Measurements from ENCODE around the gene UQCC2.

Gene UQCC2

DNA sequence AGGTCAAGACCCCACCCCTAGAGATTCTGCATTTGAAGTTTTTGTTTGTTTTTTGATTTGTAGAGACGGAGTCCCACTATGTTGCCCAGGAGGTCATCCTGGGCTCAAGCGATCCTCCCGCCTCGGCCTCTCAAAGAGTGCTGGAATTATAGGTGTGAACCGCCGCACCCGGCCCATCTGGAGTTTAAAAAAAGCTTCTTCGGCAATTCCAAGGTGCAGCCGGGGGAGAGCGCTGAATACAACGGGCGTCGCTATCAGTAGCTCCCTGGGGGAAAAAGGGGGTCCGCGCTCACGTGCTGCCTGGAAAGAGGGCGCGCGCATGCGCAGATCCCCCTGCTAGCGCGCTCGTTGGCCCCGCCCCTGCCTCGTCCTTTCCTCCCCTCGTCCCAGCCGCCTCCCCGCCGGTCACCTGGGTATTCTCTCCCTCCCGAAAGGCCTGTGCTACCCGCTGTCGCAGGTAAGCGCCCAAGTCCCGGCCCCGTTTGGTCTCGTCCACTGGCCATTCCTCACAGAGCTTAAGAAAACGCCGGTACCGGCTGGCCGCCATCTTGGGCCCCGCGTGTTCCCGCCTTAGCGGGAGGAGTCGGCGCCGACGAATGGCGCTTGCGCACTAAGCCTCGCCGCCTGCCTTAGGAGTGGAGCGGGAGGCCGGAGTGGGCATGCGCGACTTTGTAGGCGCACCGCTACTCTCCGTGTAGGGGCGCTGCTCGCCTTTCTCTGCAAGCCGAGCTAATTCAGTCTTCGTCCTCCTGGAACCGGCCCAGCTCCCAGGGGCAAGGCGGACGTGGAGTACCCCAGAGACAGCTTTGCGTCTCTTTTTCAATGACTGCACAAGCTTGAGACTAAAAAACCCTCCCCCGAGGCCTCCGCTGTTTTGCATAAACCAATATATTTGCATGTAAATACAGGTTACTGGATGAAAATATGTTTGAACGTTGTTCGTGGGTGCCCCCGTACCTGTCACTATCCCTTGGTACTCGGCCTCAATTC is at the start of gene UQCC2:
TSS of gene UQCC2 (minus strand) at position 561 of the 990 bp plus-strand sequence. CDS start at position 547, 14 bp downstream.
- DNase-seq, result peak; percentile 91

DNA sequence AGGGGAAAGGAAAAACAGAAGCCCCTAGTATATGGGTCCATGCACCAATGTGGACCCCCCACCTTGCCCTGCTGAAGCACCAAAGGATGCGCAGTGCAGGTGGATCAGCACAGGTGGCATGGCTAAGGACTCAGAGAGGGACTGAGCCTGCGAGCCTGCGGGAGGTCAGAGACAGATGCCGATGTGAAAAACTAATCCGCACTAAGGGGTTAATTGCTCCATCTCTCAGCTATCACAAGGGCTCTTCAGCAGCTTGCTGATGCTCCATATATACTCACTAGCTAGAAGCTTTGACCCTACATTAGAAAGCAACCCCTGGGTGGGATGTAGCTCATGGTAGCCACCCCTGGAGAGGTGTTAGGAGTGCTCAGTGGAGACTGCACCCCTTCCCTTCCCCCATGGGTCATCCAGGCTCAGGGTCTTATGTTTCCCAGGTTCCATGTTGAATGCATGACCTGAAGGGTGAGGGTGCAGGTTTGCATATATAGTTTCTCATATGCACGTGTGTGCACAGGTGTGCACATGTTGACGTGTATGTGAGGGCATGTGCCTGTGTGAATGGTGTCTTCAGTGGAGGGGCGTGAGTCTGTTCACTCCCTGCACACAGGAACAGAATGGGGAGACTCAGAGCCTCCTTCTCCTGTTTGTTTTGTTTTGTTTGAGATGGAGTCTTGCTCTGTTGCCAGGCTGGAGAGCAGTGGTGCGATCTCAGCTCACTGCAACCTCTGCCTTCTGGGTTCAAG is 48.6 kb upstream of the UQCC2 start:
- DNase-seq, result no peak

DNA sequence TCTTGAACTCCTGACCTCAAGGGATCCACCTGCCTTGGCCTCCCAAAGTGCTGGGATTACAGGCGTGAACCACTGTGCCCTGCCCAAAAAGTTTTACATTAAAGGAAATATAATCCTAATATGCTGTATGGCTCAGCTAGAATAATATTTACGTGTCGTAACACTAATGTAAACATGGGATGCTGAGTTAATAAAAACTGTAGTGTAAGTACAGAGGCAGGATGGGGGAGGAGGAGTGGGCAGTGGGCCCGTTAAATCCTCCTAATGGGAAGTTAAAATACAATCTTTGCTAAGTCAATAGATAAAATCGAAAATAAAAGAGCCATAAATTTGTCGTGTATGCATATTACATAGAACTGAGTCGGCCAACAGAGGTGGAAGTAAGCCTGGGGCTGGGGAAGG is 47.3 kb upstream of the UQCC2 start:
- DNase-seq, result no peak

DNA sequence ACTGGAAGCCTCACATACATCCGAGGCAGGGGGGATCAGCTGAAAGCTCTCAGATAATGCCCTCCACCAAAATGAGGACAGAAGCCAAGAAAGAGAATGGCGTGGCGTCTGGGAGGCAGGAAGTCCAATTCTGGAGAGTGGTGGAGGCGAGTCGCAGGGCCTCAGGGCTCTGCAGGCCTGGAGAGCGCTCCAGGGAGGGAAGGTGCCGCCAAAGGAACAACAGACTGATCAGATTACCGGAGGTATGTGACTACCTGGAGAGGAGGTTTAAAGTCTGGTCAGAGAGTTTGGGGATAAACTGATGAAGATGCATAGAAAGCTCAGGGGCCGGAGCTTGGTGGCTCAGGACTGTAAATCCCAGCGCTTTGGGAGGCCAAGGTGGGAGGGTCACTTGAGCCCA is 46.4 kb upstream of the UQCC2 start:
- DNase-seq, result no peak

DNA sequence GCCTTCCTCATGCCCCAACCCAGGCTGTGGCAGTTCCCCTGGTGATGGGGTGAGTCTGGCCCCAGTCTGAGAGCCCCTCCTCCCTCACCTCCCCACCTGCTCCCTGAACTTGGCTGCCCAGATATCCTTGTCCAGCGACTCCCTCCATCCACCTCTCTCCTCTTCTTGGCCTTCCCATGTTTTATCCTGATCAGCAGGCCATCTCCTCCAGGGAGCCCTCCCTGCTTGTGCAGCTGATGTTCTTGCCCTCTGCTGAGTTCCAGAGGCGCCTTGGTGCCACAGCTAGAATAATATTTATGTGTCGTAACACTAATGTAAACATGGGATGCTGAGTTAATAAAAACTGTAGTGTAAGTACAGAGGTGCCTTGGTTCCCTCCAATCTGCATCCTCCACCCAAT is 45.6 kb upstream of the UQCC2 start:
- no peak for DNase-seq

DNA sequence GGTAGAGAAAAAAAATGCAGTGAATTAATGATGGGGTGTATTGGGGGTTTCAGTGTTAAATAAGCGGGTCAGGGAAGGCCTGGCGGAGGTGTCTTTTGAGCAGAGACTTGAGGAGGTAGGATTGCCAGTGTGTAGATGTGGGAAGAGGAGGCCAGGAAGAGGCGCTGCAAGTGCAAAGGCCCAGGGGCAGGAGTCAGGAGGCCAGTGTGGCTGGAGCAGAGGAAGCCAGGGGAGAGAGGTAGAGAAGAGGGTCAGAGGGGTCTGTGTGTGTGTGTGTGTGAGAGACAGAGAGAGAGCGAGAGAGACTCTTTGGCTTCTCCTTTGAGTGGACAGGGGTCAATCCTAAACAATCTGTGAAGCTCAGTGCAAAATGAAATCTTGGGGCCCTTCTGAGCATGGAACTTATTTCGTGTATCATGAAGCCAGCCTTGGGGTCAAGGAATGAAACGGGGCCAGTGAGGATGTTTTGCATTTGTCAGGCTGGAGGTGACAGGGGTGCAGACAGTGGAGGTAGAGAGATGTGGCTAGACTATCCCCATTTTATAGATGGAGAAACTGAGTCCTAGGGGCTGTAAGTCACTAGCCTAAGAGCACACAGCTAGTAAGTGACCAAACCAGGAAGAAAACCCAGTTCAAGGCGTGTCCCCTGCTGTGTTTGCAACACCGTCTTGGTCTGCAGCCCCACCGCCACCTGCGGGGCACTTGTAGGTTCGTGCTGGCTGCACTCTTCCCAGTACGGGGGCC is 44.9 kb upstream of the UQCC2 start:
- DNase-seq, result no peak

DNA sequence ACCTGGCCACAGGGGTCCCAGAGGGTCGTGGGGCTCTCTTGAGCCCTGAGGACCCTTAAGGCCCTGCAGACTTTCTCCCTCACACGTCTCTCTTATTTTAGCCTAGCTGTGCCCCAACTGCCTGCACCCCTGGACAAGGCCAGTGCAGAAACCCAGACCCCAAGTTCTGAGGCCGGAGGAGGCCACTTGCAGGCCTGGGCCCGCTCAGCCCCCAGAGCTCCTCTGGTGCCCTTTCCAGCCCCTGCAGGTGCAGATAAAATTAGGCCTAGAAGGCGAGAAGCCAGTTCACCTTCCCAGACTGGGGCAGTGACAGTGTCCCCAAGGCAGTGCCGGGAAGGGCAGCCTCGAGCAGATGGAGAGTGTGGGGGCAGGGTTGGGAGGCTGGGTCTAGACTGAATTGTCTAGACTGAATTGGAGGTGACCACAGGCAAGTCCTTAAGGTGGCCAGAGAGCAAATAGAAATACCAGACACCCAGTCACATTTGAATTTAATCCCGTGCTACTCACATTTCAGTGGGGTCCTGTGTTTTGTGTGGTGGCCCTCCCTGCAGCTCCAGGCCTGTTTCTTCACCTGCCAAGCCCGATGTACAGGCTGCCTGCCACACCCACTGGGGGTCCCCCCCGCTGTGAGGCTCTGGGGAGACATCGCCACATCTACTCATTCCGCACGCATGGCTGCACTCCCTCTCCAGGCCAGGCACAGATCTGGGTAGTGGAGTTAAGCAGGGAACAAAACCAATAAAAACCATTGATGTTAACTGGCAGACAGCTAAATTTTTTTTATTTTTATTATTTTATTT is 43.8 kb upstream of the UQCC2 start:
- DNase-seq, result no peak

DNA sequence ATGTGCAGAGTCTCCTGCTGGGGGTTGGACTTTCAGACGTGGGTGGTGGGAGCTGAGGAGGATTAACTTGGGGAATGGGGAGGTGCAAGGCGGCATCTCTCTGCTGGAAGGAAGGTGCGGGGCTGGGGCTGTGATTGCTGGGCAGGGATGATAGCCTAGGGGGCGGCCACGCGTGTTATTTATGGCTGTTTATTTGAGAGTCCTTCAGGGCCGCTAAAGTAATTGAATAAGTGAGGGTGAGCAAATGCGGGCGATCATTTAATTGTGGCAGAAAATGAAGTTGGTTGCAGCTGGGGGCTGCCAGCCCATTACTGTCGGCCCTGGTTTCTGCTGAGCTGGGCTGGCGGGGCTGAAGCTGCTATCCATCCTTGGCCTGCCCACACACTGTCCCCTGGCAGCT is 42.7 kb upstream of the UQCC2 start:
- no peak for DNase-seq

DNA sequence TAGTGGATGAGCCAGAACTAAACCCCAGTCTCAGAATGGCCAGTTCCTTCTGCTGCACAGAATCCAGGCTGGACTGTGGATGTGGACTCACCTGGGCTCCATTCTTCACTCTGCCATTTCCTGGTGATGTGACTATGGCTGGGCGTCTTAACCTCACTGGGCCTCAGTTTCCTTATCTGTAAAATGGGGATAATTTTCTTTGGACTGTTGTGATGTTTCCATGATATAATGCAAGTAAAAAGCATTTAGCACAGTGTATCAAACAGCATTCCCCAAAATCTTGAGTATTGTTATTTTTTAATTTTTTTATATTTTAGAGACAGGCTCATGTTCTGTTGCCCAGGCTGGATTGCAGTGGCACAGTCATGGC is 41.1 kb upstream of the UQCC2 start:
- DNase-seq, result no peak

DNA sequence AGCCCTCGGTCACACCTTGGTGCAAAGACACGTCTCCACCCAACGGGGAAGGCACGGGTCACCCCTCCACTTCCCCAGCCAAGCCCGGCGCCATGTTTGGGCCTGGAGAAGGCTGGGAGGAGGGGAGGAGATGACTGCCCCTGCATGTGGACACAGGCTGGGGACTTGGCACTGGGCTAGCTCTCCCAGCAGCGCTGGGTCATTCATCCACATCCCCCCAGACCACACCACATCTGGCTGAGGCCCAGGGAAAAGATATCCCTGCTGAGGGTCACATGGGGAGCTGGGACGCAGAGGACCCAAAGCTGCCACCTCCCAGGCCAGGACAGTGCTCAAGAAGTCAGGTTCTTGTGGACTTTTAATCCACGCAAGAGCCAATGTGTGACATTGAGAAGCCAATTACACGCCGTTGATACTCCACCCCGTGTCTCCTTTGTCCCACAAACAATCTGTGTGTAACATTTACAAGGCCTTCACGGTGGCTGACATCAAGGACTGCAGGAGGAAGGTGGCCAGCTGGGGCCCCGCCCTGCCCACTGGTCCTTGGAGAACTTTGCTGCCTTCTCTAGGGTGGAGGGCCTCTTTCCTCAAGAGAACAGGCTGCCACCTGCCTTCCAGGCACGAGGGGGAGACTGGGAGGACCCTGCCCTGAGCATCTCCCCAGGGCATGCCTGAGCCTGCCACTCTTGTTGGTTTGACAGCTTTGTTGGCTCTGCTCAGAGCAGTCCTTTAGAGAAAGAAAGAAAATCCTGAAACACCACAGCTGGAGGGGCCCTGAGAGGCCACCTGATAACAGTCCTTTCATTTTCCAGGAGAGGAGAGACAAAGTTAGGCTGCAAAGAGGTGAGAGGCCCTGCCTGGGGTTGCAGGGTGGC is 40.5 kb upstream of the UQCC2 start:
- peak; percentile 88 for DNase-seq

DNA sequence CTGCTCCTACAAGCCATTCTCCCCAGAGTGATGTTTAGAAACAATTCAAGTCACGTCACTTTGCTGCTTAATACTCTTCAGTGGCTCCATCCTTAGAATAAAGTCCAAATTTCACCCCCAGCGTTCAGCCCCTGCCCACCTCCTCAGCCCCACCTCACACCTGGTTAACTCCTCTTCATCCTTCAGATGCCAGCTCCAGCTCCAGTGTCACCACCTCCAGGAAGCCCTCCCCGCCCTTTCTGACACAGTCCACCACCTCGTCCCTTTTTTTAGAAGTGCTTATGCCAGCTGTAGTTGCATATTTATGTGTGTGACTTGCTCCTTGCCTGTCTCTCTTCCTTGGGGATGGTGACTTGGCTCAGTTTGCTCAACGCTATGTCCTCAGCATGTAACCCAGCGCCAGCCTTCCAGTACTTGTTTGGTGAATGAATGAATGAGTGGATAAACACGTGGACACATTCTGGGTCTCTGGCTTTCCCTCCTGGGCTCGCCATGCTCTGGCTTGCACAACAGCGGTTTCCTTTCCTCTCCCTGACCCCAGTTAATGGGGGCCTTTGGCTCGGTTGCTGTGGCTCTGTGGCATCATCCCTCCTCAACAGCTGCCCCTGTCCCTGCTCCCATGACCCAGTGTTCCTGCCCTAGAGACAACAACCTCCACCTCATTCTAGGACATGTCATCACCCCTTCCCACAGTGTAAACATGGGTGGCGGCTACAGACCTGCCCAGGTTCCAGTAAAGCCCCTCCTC is 38.9 kb upstream of the UQCC2 start:
- DNase-seq, result no peak

DNA sequence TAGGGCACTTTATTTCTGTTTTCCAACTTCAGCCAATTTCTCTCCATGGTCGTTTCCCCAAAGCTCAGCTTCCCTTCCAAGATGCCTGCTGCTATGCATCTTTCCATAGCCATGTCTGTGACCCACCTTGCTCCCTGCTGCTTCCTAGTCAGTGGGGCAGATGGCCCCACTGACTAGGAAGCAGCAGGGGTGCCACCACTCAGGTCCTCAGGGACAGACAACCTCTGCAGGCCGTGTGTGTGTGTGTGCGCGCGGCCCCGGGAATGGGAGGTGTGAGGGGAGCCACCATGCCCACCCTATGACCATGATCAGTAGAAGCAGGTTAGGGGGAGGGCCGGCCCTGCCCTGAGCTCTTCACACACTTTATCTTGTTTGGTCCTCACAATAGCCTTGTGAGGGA is 37.9 kb upstream of the UQCC2 start:
- DNase-seq, result no peak

DNA sequence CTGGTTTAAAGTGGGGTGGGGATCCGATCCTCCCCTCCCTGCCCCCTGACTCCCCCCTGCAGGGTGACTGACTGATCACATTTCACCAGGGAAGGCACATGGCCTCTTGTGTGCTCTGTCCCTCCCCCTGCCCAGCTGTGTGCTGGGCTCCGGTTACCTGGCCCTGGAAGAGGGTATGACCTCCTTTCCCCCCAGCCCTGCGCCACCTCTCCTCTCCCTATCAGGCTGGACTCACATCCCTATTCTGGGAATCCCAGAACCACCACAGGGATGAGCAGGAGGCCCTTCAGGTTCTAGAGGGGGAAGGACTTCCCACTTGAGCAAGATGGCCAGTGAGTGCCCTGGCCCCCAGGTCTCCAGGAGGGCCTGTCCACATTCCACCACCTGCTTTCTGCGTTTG is 37.3 kb upstream of the UQCC2 start:
- DNase-seq, result no peak

DNA sequence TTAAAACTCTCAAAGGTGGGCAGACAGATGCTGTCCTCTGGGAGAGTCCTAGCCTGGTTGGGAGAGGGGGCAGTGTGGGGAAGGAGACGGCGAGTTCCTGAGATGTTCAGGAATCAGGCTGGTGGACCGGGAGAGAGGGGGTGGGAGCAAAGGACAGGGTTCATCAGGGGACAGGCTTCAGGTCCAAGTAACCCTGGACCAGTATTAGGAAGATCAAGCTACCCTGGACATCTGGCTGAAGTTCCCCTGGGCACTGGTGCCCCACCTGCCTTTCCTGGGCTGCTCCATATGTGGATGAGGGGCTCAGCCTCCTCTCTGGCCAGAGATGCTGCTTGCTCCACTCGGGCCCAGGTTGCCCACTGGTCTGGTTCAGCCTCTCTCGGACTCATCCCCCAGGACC is 36.3 kb upstream of the UQCC2 start:
- no peak for DNase-seq

DNA sequence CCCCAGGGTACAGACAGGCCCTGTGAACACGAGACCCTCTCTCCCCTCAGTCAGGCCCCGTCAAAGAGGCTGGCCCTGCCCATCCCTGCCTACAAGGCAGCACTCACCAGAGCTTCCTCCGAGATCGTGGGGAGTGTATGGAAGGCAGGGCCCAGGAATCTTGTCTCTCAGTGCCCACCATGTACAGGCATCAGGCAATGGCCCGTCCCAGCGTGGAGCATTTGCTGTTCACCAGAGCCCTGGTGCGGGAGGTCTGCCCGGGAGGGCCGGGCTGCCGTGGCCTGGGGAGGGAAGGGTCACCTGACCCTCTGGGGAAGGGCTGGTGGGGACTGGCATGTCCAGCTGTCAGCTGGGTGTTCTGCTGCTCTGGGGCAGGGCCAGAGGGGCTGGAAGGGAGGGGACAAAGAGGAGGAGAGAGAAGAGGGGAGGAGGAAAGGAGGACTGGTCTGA is 35.2 kb upstream of the UQCC2 start, which contains the start of gene IP6K3:
TSS of gene IP6K3 (minus strand) at position 255 of the 450 bp plus-strand sequence. CDS start 11,429 bp downstream, outside the sequence.
- no peak for DNase-seq

DNA sequence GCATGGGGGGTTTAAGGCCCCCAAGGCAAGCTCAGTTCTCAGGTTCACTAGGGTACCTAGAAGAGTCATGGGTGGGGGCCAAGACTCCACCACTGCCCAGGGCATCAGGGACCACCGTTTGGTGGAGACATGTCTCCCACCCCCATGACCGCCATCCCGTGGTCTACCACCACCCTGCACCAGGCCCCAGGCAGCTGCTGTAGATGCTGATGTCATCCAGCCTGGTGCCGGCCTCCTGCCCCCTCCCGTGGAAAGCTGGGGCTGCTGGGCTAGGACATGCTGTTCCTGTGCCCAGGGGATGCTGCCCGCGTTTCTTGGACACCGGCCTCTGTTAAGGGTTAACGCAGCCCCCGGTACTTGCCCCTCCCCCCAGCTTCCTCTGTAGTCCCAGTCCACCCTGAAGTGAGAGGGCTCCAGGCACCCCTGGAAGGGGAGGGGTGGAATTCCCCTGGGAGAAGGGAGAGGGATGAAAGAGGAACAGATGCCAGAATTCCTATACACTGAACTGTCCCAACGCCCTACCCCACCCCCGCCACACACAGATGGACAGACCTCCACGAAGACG is 34.6 kb upstream of the UQCC2 start:
- DNase-seq, result no peak

DNA sequence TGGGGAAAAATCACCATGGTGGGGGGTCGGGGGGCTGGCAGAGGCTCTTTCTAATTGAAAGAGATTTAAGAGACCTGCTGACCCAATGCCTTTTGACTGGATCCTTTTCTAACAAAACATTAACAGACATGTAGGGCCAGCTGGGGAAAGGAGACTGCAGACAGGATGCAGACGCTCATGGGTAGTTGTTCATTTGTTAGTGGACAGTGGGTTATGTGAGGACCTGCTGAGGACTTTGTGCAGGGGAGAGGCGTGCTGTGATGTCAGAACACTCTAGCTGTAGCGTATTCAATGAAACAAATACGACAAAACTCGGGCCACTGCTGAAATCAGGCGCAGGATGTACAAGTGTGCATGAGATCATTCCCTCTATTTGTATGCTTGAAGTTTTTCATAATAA is 34.0 kb upstream of the UQCC2 start:
- no peak for DNase-seq

DNA sequence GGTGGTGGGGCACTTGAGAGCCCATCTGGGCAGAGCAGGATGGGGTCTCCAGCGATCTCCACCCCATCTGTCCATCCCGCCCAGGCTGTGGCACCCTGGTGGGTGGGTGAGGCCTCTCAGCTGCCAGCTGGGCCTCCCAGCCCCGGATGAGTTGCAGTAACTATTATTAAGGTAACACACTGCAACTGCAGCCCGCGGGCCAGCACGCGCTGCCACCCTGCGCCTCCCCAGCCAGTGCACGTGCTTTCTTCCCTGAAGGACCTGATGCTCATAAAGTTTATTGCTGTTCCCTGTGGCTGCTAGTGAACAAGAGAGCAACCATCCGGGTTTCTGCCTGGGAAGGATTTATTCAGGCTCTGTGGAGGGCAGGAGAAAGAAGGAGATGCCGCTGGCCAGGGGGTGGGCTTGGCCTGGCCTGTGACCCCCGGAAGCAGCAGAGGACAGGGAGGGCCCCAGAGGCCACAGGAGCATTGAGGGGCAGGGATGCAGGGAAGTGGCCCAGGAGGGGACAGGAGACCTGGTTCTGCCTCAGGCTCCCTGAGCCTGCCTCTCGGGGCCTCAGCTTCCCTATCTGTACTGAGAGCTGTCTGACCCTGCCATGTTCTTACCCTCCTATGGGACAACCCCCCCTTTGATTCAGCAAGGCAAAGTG is 33.5 kb upstream of the UQCC2 start:
- peak; percentile 84 for DNase-seq

DNA sequence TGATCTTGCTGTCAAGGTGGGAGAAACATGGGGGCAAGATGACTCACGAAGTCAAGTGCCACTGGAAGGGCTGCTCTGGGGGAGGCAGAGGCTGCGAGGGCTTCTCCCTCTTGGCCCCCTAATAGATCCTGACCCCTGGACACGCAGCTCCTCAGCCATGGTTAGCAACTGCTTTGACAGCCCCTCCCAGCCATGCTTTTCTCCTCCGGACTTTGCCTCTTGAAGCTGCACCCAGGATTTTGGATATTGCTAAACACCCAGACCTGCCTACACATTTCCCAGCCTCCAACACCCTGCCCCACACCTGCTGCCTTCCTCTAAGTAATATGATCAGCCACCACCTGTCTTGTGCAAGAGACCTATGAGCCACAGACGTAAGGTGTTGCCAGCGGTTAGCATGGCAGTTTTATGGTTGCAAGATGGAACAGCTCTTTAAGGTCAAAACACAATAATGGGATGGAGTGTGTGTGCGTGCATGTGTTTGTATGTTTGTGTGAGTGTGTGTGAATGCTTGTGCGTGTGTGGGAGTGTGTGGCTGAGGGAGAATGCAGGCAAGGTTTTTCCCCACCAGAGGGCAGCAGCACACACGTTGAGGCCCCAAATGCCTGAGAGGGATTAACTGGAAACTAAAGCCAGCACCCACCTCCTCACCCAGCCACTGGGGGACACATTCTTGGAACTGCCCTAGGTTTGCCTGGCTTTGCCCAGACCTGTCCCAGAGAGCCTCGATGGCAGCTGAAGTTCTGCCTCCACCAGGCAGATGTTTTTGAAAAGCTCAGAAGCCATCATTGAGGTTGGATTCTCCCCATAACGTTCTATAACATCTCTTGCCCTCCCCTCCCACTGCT is 32.7 kb upstream of the UQCC2 start:
- peak; percentile 90 for DNase-seq
